Colonic mucosa (tissue), 4 donors: ENCODE measurements around the gene TDRD6. TPM values are rescaled to one million over a fixed set of nuclear protein-coding genes. Genes with fewer than 3 reads are reported as not detected.

Source experiments
- DNase-seq: peaks from one replicate; pipeline ENCODE4 v3.0.0-alpha.2; 2020
- H3K27ac ChIP-seq: fragments of 200-600 bp; one replicate; pipeline ENCODE4 v1.8.0; 2021
- H3K27me3 ChIP-seq: fragments of 200-600 bp; one replicate; pipeline ENCODE4 v1.8.0; 2021
- H3K36me3 ChIP-seq: fragments of 200-600 bp; one replicate; pipeline ENCODE4 v1.8.0; 2021
- H3K4me1 ChIP-seq: fragments of 200-600 bp; one replicate; pipeline ENCODE4 v1.8.0; 2021; ENCODE audit warnings: mild to moderate bottlenecking
- H3K4me3 ChIP-seq: fragments of 200-600 bp; one replicate; pipeline ENCODE4 v1.8.0; 2021
- H3K9ac ChIP-seq, 2 donors: one replicate each; pipeline ENCODE4 v1.7.0; 2013; ENCODE audit warnings: control low read depth in 2 of 2, low read depth in 2 of 2, low read length in 2 of 2
- H3K9me3 ChIP-seq: fragments of 200-600 bp; one replicate; pipeline ENCODE4 v1.8.0; 2021
- CTCF ChIP-seq: fragments of 200-600 bp; IDR thresholded peaks from one replicate; pipeline ENCODE4 v1.8.0; 2022; ENCODE audit warnings: antibody characterized with exemption, mild to moderate bottlenecking
- intact Hi-C: fragments of 100-400 bp; cut with DNase I; formaldehyde crosslinking; loops from one replicate; pipeline ENCODE4 v1.14.1; 2022
- total RNA-seq, 2 donors: library from RNA; stranded (reverse); fragmentation: NEBNext Ultra II Directional in 1 of 2; extraction: Animal tissue kit (Norgen Biotek cat#: 25700) in 1 of 2; gene quantifications; one replicate each; pipeline ENCODE4 v1.2.1, GENCODE V29; 2021
- donor health status: healthy.
- donor health status: DM: no; HTN: no; CAD: no.
- donor health status: DM: no; HTN: no; CAD: no.

Gene TDRD6
- total RNA-seq, 2 donors from 2014 or later: 0.08 to 0.40 TPM

DNA sequence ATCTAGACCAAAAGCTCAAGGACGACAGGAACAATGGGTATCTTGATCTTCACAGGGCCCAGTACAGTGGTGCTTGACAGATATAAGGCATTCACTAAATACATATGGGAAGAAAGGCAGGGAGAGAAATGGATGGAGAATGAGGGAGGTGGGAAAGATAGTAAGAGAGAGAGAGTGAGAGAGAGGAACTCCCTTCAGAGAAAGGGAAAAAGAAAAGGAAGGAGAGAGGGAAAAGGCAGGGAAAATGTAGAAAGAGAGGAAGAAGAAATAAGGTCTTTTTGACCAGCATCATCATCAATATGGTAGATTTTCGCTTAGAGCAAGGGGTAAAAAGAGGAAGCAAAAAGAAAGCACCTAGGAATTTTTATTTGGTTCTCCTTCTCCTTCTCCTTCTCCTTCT, 58.3 kb downstream of the TDRD6 start:
- Histone ChIP-seq H3K4me1 (no peaks in the 10 kb centered on the region), H3K27ac (no peak overlapping the region), H3K9ac (no peak overlapping the region), H3K27me3 (no peaks in the 10 kb centered on the region), H3K4me3 (no peak overlapping the region), H3K9me3 (no peaks in the 10 kb centered on the region), H3K36me3 (no peaks in the 10 kb centered on the region)
- intact Hi-C loops: no loop called here
- no peak for DNase-seq
- TF ChIP-seq CTCF: no peak

GRCh38 chr6:46746696-46747095, 59.0 kb downstream of the TDRD6 start, which contains the start of gene ANKRD66:
Gene ANKRD66, plus strand, starts transcription at chr6:46746933. Its CDS starts 5,016 bp downstream, at chr6:46751949.
- H3K9ac ChIP-seq: no peak within 1 kb of the TSS
- H3K27me3 ChIP-seq: no peaks in the 10 kb centered on the region
- intact Hi-C loops: no loop called here
- no peak for DNase-seq
- no peaks in the 10 kb centered on the region for H3K4me1 ChIP-seq
- no peaks in the 10 kb centered on the region for H3K36me3 ChIP-seq
- no peak within 1 kb of the TSS for H3K4me3 ChIP-seq
- H3K27ac ChIP-seq: no peak within 1 kb of the TSS
- TF ChIP-seq CTCF: no peak
- H3K9me3 ChIP-seq: no peaks in the 10 kb centered on the region

DNA sequence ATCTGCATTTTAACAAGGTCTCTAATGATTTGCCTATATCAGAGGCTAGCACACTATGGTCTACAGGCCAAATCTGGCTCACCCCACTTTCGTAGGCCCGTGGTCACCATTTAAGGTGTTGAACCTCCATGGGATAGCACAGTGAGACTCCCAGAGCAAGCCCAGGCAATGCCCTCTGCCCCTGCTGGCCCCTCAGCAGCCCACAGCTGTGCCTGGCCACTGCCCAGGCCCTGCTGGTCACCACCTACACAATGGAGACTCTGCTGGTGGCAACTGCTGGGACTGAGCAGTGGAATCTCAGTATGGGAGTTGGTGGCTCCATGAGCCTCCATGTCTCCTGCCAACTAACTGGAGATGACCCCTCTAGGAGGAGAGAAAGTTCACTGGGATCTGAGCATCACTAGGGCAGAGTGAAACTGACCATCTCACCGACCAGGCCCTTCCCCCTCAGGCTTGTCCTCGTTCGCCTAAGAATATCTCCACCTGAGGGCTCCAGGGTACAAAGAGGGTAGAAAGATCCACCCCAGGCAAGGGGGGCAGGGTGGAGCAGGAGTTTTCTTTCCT, 61.3 kb downstream of the TDRD6 start:
- no peak for DNase-seq
- H3K27ac ChIP-seq: no peak overlapping the region
- no peaks in the 10 kb centered on the region for H3K27me3 ChIP-seq
- no peaks in the 10 kb centered on the region for H3K9me3 ChIP-seq
- no peaks in the 10 kb centered on the region for H3K4me1 ChIP-seq
- H3K9ac ChIP-seq: no peak overlapping the region
- TF ChIP-seq CTCF: no peak
- H3K4me3 ChIP-seq: no peak overlapping the region
- H3K36me3 ChIP-seq: no peaks in the 10 kb centered on the region
- intact Hi-C loops: no loop called here

GRCh38 chr6:46749731-46750130, 62.0 kb downstream of the TDRD6 start:
- Histone ChIP-seq H3K36me3 (no peaks in the 10 kb centered on the region), H3K4me3 (no peak overlapping the region), H3K9ac (no peak overlapping the region), H3K27me3 (no peaks in the 10 kb centered on the region), H3K9me3 (no peaks in the 10 kb centered on the region), H3K27ac (no peak overlapping the region), H3K4me1 (no peaks in the 10 kb centered on the region)
- no peak for DNase-seq
- intact Hi-C loops: no loop called here
- no peak for TF ChIP-seq CTCF

GRCh38 chr6:46751658-46752057, 64.0 kb downstream of the TDRD6 start:
- Histone ChIP-seq H3K27ac (no peak overlapping the region), H3K27me3 (no peaks in the 10 kb centered on the region), H3K9ac (no peak overlapping the region), H3K4me1 (no peaks in the 10 kb centered on the region), H3K4me3 (no peak overlapping the region), H3K36me3 (no peaks in the 10 kb centered on the region), H3K9me3 (no peaks in the 10 kb centered on the region)
- DNase-seq: no peak
- no peak for TF ChIP-seq CTCF
- intact Hi-C loops: no loop called here

Other genes starting within 250 kb of the TDRD6 start
- gene RCAN2, start 196.4 kb upstream of the TDRD6 start, total RNA-seq: 1 to 10 TPM; 3.6 to 7.0 TPM
- 1 to 10 TPM; 4.3 to 4.4 TPM for gene CYP39A1, start 35.1 kb upstream of the TDRD6 start, total RNA-seq
- 1 to 10 TPM; 7.1 to 7.6 TPM for gene SLC25A27, start 34.9 kb upstream of the TDRD6 start, total RNA-seq
- gene PLA2G7, start 47.5 kb downstream of the TDRD6 start, total RNA-seq: 1 to 10 TPM; 1.2 to 2.9 TPM
- gene ANKRD66, start 59.0 kb downstream of the TDRD6 start, total RNA-seq: not detected
- gene MEP1A, start 105.5 kb downstream of the TDRD6 start, total RNA-seq: 100 to 1,000 TPM in 1 of 2 donors, 10 to 100 TPM in 1; 38.0 to 207 TPM
- gene ADGRF5, start 234.1 kb downstream of the TDRD6 start, total RNA-seq: 1 to 10 TPM; 1.8 to 3.3 TPM